ENCODE data around the gene MIA2.
A peak's percentile ranks its signal among the peaks of the same experiment; 100 is the strongest.
"Not testable (repeated sequence)": the region's sequence is repeated elsewhere in the genome, so short reads cannot be mapped to it uniquely, and the experiment has no call there.

MIA2 gene, protein sequence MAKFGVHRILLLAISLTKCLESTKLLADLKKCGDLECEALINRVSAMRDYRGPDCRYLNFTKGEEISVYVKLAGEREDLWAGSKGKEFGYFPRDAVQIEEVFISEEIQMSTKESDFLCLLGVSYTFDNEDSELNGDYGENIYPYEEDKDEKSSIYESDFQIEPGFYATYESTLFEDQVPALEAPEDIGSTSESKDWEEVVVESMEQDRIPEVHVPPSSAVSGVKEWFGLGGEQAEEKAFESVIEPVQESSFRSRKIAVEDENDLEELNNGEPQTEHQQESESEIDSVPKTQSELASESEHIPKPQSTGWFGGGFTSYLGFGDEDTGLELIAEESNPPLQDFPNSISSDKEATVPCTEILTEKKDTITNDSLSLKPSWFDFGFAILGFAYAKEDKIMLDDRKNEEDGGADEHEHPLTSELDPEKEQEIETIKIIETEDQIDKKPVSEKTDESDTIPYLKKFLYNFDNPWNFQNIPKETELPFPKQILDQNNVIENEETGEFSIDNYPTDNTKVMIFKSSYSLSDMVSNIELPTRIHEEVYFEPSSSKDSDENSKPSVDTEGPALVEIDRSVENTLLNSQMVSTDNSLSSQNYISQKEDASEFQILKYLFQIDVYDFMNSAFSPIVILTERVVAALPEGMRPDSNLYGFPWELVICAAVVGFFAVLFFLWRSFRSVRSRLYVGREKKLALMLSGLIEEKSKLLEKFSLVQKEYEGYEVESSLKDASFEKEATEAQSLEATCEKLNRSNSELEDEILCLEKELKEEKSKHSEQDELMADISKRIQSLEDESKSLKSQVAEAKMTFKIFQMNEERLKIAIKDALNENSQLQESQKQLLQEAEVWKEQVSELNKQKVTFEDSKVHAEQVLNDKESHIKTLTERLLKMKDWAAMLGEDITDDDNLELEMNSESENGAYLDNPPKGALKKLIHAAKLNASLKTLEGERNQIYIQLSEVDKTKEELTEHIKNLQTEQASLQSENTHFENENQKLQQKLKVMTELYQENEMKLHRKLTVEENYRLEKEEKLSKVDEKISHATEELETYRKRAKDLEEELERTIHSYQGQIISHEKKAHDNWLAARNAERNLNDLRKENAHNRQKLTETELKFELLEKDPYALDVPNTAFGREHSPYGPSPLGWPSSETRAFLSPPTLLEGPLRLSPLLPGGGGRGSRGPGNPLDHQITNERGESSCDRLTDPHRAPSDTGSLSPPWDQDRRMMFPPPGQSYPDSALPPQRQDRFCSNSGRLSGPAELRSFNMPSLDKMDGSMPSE (N-terminal part only)

DNA sequence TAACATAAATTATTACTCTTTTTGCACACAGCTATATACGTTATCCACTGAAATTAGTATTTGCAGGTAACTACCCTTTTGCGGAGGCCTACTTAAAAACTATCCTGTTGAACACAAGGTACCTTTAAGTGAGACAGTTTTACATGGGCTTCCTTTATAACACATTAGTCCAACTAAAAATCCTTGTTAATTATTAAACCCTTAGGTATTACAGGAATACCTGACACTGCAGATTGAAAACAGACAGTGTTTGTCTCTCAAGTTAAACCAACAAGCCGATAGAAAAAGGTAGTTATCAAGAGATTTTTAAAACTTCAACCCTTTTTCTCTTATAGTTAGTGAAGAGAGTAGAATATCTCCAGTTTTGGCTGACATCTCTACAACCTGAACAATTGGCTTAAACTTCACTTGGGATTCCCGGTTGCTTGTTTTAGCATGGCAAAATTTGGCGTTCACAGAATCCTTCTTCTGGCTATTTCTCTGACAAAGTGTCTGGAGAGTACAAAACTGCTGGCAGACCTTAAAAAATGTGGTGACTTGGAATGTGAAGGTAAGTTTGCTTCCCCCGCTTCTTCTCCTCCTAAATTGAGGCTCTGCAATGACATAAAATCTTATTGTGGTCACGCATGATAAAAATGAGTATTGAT is at the start of gene MIA2:
TSS of gene MIA2 (plus strand) at position 236 of the 647 bp plus-strand sequence. CDS start at position 436, 200 bp downstream.
- no peak for DNase-seq

DNA sequence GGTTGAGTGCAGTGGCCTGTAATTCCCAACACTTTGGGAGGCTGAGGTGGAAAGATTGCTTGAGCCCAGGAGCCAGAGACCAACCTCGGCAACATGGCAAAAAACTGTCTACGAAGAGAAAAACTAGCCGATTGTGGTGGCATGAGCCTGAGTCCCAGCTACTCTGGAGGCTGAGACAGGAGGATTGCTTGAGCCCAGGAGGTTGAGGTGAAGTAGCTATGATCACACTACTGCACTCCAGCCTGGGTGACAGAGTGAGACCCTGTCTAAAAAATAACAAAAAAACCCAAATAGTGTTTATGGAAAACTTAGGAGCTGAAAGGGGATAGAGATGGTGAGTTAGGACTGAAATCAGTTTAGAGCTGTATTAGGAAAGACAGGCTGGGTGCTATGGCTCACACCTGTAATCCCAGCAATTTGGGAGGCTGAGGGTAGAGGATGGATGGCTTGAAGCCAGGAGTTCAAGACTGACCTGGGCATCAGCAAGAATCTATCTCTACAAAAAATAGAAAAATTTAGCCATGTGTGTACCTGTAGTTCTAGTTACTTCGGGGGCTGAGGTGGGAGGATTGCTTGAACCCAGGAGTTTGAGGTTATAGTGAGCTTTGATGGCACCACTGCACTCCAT is 49.0 kb upstream of the MIA2 start:
- no peak for DNase-seq

DNA sequence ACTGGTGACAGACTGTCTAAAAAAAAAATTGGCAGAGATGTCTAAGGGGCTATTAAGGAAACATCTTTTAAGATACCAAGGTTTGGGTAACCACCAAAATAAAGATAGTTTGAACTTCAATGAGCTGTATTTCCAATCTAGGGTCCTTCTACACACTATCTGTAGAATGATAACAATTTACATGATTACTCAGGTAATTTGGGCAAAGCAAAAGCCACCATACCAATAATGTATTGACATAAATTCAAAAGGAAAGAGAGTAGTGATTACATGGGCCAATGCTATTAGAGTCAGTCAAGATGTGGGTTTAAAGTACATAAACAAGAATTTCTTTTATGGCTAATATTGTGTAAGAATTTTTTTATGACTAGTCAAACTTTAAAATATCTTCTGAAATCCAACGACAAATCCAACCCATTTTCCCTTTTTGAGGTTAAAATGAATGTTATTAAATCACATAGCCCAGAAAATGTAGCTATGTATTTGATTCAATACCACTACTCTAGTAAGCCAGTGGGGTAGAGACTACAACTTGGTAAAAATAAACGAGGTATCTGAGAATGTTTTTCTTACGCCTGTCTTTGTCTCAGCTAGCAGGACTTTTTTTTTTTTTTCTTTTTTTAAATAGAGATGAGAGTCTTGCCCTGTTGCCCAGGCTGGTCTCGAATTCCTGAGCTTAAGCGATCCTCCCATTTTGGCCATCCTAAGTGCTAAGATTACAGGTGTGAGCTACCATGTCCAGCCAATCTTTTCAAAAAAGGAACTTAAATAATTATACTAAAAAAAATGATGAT is 48.3 kb upstream of the MIA2 start:
- DNase-seq = no peak

DNA sequence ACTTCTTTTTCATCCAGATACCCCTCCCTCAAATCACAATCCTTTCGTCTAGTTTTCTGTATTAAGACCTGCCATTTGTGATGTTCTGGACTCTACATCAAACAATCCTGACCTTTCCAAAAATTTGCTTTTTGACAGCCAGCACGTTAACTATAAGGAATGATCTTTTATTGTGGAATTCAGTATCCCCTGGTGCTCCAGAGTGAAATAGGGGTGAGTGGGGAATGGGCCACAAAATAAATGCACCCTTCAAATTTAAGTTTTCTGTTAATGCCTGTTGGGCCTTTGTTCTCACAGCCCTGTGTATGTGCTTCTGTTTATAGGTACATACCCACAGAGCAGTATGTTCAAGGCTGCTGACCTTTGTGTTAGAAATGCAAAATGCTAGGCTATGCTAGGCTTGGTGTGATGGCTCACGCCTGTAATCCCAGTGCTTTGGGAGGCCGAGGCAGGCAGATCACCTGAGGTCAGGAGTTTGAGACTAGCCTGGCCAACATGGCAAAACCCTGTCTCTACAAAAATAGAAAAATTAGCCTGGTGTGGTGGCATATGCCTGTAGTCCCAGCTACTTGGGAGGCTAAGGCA is 46.7 kb upstream of the MIA2 start:
- no peak for DNase-seq

DNA sequence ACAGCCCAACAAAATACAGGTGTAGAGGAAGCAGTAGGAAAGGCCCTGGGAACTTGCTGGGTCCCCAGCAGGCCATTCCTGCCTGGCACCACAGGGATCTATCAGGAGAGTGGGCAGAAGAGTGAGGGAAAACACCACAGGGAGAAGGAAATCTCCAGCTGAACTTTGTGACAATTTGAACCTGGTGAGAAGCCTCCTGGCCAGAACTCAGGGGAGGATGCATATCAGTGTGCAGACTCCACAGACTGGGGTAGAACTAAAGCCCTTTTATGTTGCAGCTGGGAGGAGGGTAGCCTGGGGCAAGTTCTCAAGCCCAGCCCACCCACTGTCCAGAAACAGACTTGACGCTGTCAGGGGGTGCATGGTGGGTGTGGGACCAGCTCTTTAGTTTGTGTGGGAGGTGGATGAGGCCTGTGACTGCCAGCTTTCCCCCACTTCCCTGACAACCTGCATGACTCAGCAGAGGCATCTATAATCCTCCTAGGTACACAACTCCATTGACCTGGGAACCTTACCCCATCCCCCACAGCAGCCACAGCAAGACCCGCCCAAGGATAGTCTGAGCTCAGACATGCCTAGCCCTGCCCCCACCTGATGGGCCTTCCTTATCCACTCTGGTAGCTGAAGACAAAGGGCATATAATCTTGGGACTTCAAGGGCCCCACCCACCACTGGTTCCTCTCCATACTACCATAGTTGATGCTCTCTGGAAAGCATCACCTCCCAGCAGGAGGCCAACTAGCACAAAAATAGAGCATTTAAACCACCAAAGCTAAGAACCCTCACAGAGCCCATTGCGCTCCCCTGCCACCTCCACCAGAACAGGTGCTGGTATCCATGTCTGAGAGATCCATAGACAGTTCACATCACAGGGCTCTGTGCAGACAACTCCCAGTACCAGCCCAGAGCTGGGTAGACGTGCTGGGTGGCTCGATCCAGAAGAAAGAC is 29.8 kb upstream of the MIA2 start:
- no peak for DNase-seq

DNA sequence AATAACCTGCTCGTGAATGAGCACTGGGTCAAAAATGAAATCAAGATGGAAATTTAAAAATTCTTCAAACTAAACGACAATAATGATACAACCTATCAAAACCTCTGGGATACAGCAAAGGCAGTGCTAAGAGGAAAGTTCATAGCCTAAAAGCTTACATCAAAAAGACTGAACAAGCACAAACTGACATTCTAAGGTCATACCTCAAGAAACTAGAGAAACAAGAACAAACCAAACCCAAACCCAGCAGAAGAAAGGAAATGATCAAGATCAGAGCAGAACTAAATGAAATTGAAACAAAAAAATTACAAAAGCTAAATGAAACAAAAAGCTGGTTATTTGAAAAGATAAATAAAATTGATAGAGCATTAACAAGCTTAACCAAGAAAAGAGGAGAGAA is 26.3 kb upstream of the MIA2 start:
- DNase-seq = not testable (repeated sequence)

DNA sequence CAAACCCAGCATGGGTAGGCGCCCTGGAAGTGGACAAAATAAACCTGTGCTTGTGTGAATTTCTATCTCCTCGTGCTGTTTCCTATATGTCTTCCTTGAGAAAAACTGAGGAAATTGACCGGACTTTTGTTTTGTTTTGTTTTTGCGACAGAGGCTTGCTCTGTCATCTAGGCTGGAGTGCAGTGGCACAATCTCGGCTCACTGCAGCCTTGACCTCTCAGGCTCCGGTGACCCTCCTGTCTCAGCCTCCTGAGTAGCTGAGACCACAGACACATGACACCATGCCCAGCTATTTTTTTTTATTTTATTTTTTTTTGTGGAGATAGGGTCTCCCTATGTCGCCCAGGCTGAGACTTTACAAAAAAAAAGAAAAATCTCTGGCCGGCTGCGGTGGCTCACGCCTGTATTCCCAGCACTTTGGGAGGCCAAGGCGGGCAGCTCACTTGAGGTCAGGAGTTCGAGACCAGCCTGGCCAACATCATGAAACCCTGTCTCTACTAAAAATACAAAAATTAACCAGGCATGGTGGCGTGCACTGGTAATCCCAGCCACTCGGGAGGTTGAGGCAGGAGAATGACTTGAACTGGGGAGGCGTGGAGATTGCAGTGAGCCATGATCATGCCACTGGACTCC is 22.5 kb upstream of the MIA2 start:
- DNase-seq = no peak

DNA sequence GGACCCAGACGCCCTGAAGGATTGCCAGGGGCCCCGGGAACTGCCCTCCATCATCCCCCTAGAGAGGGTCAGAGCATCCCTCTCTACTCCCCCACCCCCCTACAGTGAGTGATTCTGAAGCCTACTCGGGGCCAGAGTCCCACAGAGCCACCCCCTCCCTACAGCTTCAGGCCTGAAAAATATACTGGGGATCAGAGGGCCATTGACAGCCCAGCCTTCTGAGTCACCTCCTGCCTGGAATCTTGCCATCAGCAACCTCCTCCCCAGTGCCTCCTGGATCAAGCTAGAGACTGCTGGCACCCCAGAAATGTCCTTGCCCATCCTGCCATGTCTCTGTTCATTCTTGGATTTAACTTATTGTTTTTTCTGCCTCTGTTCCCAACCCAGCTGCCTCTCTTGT is 21.7 kb upstream of the MIA2 start:
- DNase-seq = no peak

DNA sequence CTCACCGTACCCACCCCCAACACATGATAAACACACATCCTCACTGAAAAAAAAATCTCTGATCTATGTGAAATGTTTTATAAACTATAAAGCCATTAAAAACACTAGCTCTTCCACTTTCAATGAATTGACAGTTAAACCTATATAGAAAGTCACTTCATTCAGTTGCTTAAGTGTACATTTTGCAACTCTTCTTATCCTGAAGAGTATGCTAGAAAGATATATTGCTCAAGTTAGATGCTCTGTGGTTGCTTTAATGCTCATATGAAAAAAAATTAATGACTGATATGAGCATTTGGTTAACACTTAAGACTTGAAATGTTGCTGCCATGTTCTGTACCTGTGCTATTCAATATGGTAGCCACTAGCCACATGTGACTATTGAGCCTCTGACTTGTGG is 21.0 kb upstream of the MIA2 start:
- DNase-seq = no peak

DNA sequence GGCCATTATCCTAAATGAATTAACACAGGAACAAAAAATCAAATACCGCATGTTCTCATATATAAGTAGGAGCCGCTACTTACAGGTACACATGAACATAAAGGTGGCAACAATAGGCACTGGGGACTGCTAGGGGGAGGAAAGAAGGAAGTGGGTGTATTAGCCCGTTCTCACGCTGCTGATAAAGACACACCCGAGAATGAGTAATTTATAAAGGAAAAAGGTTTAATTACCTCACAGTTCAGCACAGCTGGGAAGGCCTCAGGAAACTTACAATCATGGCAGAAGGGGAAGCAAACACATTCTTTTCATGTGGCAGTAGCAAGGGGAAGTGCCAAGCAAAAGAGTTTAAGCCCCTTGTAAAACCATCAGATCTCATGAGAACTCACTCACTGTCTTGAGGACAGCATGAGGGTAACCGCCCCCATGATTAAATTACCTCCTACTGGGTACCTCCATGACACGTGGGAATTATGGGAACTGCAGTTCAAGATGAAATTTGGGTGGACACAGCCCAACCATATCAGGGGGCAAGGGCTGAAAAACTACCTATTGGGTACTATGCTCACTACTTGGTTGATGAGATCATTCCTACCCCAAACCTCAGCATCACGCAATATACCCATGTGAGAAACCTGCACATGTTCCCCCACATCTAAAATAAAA is 16.4 kb upstream of the MIA2 start:
- DNase-seq = no peak

DNA sequence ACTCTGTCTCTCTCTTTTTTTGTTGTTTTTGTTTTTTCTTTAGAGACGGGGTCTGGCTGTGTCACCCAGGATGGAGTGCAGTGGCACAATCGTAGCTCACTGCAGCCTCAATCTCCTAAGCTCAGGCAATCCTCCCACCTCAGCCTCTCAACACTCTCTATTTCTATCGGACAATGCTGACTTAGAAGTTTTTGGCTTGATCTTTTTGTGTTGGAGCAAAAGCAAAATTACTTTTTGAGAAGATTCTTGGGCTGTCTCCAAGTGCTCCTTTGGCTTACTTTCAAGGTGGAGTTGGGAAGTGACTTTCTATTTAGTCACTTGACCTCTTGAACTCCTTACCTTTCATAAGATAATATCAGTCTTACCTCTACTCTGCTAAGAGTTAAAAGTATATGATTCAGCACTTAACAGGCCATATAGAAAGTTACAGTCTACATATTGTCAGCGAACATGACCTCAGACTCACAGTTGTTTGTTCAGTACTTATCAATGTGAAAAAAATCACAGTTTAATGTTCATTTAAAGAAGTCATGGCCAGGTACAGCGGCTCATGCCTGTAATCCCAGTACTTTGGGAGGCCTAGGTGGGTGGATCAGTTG is 15.4 kb upstream of the MIA2 start:
- DNase-seq = no peak

DNA sequence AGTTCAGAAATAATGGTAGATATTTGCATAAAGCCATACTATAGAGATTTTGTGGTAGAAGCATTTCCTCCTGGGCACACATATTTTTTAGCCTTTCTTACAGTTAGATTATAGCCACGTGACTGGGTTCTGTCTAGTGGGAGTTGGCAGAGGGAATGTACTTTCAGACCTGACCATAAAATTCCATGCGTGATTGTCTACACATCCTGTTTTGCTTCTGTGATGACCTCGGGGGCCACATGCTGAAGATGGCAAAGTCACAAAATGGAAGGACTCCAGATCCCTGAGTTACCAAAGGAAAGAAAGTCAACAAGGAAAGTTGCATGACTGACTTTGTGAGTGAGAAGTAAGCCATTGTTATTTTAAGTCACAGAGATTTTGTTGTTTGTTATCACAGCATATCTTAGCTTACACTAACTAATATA is 14.6 kb upstream of the MIA2 start:
- no peak for DNase-seq

DNA sequence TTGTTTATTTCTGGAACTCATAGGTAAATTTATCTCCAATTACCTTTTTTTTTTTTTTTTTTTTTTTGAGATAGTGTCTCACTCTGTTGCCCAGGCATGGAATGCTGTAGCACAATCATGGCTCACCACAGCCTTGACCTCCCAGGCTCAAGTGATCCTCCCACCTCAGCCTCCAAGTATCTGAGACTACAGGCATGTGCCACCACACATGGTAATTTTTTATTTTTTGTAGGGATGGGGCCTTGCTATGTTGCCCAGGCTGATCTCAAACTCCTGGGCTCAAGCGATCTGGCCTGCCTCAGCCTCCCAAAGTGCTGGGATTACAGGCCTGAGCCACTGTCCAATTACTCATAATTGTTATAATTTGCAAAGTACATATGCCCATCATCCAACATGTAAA is 13.2 kb upstream of the MIA2 start:
- DNase-seq = not testable (repeated sequence)

DNA sequence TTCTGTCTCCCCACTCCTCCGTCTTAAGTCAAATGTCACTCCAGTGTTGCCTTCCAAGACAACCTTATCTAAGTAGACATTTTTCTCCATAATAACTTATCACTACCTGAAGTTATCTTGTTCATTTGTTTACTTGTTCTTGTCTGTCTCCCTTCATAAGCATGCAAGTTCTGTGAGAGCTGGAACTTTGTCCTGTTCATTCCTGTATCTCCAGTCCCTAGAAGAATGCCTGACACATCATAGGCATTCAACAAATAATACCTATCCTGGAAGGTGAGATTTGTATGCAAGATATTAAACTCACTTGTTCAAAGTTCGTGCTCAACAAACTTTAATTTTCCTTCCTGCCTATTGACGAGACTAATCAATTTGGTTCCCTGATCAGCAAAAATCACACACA is 5.7 kb upstream of the MIA2 start:
- no peak for DNase-seq

DNA sequence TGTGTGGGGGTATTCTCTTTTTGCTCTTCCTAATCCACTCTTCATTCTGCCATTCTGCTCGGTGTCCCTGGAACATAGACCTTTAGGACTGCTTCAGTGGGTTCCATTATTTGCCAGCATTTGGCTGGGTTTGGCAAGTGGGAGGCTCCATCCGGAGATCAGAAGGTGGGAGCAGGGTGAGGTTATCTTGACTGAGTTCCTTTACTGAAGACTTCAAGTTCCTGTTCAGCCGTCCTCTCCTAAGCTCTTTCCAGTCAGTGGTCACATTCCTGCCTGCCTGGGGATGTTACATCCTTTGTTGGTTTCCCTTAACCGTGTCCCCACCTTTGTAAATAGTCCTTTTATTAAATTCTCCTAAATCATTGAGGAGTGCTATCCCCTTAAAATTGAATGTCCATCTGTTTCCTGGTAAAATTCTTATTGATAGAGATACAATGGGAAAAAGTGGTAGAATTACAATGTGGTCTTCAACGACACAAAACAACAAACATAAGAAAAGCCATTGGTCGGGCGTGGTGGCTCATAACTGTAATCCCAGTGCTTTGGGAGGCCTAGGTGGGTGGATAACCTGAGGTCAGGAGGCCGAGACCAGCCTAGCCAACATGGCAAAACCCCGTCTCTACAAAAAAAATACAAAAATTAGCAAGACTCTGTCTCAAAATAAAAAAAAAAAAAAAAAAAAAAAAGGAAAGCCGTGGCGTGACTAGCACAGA is 5.0 kb upstream of the MIA2 start:
- peak; percentile 38 to 53 for DNase-seq

DNA sequence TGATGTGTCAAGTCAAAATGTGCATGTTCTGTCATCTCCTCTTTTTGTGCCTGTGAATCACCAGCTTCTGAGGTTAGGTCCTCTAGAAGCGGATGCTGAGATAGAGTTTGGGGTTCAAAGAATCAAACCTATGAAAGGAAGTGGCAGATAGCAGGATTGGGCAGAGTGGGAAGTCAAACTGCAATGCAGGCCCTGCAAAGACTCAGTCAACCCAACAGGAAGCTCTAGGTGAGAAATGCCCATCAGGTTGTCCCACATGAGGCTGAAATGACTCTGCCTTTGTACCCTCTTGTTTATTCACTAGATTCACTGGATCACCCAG is 4.5 kb upstream of the MIA2 start:
- peak; percentile 51 to 63 for DNase-seq

DNA sequence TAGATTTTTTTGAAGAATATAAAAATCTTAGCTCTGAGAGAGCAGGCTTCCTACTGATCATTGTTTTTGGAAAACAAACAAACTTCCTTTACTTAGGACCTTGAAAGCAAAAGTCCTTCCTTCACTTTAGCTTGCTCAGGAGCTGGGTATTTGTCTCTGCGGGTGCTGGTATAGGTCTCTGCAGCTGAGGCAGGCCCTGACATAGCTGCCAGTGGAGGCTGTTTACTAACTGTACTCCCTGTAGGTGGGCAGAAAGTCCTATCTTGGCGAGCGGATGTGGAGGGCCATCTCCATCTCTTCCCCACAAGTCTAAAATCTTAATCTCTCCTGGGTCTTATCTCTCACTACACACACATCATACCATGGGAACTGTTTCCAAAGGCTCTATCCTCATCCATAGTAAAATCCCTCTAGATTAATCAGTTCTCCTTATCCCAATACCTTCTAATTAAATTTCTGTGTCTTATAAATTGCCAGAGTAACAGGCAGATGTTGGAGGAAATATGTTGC is 4.1 kb upstream of the MIA2 start:
- peak in 1 of 2 experiments; percentile 16 for DNase-seq

Measured in activated CD4-positive, alpha-beta T cell treated with anti-CD3 and anti-CD28 coated beads, Interleukin-2, amount 50 U/mL, for 48 hours (primary cell).